ENCODE measurements around the gene GALNT10. TPM values are rescaled to one million over a fixed set of nuclear protein-coding genes. Genes with fewer than 3 reads are reported as not detected.
A peak's percentile ranks its signal among the peaks of the same experiment; 100 is the strongest.

Gene GALNT10
- polyA plus RNA-seq, 2 of the 4 experiments (the other 2 are of a cell fraction) = 110 to 156 TPM

DNA sequence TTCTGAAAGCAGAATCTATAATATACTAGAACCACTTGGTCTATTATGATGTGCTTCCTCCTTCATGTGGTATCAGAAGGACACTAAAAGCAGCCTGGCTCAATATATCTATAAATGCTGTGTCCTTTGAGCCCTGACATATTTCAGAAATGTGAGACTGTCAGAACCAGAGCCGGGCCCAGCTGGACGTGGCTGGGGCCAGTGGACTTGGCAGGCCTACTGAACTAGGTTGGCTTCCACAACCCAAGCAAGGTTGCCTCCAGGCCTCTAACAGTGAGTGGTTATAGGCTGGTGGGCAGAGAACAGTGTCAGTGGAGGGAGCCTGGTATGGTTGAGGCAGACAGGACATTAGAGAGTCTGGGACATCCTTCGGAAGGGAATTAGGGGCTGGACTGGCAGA is 78.9 kb downstream of the GALNT10 start:
- whole genome bisulfite sequencing (ENCODE audit: missing lambda C conversion rate) = 98% methylated on average over 3 of the region's 3 CpGs
- no peak overlapping the region for H3K4me3 ChIP-seq
- H3K27ac ChIP-seq = no peak overlapping the region
- ATAC-seq (no peak), DNase-seq (ENCODE audit: low read depth in 1 of 2, low spot score in 1 of 2) (no peak), FAIRE-seq (no peak)
- ChIA-PET POLR2A (no interaction called here), CTCF (interaction anchor here (1.4 kb wide), 2 partner anchors 70 to 136 kb away, joined by 3 to 5 read pairs; no protein-coding TSS in a partner anchor)
- no peak overlapping the region for H3K4me2 ChIP-seq
- TF ChIP-seq PHF8 (IDR thresholded peaks at IDR 0.05; ENCODE audit: borderline replicate concordance, low read depth) (no peak), KDM1A (IDR thresholded peaks at IDR 0.05; ENCODE audit: low read depth) (no peak), RAD21 (conservative IDR thresholded peaks at IDR 0.05 in 1 of 2, IDR thresholded peaks at IDR 0.05 in 1 of 2) (no peak), CBX2 (IDR thresholded peaks at IDR 0.05; ENCODE audit: borderline replicate concordance, low read depth) (no peak), NR3C1 (IDR thresholded peaks at IDR 0.05) (no peak), NFE2L2 (conservative IDR thresholded peaks at IDR 0.05; ENCODE audit: low read length) (no peak), FOSL2 (IDR thresholded peaks at IDR 0.05) (no peak), FOSL2 (CRISPR knock-in tag; IDR thresholded peaks at IDR 0.05) (no peak), CHD4 (IDR thresholded peaks at IDR 0.05; ENCODE audit: borderline replicate concordance) (no peak)
- TF ChIP-seq, protein P1, sequence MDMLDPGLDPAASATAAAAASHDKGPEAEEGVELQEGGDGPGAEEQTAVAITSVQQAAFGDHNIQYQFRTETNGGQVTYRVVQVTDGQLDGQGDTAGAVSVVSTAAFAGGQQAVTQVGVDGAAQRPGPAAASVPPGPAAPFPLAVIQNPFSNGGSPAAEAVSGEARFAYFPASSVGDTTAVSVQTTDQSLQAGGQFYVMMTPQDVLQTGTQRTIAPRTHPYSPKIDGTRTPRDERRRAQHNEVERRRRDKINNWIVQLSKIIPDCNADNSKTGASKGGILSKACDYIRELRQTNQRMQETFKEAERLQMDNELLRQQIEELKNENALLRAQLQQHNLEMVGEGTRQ (IDR thresholded peaks at IDR 0.05) = no peak
- TF ChIP-seq, protein P2, sequence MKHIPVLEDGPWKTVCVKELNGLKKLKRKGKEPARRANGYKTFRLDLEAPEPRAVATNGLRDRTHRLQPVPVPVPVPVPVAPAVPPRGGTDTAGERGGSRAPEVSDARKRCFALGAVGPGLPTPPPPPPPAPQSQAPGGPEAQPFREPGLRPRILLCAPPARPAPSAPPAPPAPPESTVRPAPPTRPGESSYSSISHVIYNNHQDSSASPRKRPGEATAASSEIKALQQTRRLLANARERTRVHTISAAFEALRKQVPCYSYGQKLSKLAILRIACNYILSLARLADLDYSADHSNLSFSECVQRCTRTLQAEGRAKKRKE (CRISPR knock-in tag; IDR thresholded peaks at IDR 0.05; ENCODE audit: low read depth) = no peak
- TF ChIP-seq, protein P3, sequence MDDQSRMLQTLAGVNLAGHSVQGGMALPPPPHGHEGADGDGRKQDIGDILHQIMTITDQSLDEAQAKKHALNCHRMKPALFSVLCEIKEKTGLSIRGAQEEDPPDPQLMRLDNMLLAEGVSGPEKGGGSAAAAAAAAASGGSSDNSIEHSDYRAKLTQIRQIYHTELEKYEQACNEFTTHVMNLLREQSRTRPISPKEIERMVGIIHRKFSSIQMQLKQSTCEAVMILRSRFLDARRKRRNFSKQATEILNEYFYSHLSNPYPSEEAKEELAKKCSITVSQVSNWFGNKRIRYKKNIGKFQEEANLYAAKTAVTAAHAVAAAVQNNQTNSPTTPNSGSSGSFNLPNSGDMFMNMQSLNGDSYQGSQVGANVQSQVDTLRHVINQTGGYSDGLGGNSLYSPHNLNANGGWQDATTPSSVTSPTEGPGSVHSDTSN (IDR thresholded peaks at IDR 0.05) = no peak
- TF ChIP-seq, protein P4, sequence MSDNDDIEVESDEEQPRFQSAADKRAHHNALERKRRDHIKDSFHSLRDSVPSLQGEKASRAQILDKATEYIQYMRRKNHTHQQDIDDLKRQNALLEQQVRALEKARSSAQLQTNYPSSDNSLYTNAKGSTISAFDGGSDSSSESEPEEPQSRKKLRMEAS (IDR thresholded peaks at IDR 0.05) = no peak
- peaks cover 60% of the 10 kb centered on the region for H3K4me1 ChIP-seq
- H3K9me3 ChIP-seq = no peaks in the 10 kb centered on the region

DNA sequence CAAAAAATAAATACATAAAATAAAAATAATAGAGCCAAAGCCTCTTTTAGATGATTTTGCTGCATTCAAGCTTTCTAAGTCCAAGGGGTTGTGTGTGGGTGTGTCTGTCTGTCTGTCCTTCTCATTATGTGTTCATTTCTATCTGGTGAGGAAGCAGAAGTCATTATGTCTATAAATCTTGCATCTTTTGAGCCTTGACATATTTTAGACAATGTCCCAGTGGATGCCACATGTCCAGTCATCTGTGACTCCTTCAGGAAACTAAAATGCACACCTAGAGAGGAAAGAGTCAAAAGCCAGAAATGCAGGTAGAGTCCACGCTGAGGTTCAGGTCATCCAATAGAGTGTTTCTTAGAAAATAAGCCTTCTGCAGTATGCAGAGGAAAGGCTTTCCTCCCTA is 80.9 kb downstream of the GALNT10 start:
- H3K27ac ChIP-seq = peak overlapping the region in 1 of 2 experiments; percentile 68; a peak in 1 of 6 replicates
- H3K9me3 ChIP-seq = no peaks in the 10 kb centered on the region
- peaks cover 71% of the 10 kb centered on the region for H3K4me1 ChIP-seq
- no peak for FAIRE-seq
- H3K4me2 ChIP-seq = no peak overlapping the region
- WGBS (ENCODE audit: missing lambda C conversion rate) = 92% methylated on average over 1 of the region's 1 CpG
- no peak for ATAC-seq
- no peak overlapping the region for H3K4me3 ChIP-seq
- CTCF ChIA-PET = no interaction called here
- POLR2A ChIA-PET = no interaction called here
- no peak for DNase-seq (ENCODE audit: low read depth in 1 of 2, low spot score in 1 of 2)
- TF ChIP-seq POLR2AphosphoS2 (conservative IDR thresholded peaks at IDR 0.05; ENCODE audit: low read length) (no peak), BHLHE40 (IDR thresholded peaks at IDR 0.05; ENCODE audit: low read depth, low read length) (no peak), JUNB (IDR thresholded peaks at IDR 0.05) (no peak), EP300 (IDR thresholded peaks at IDR 0.05) (no peak), KDM5A (IDR thresholded peaks at IDR 0.05) (no peak), CBX8 (IDR thresholded peaks at IDR 0.05) (no peak), RNF2 (IDR thresholded peaks at IDR 0.05; ENCODE audit: borderline replicate concordance, low read depth) (no peak), NR3C1 (IDR thresholded peaks at IDR 0.05) (no peak), FOSL2 (IDR thresholded peaks at IDR 0.05) (no peak), FOSL2 (CRISPR knock-in tag; IDR thresholded peaks at IDR 0.05) (no peak), EHMT2 (IDR thresholded peaks at IDR 0.05; ENCODE audit: low read depth) (no peak), CEBPB (IDR thresholded peaks at IDR 0.05) (no peak), POLR2A (IDR thresholded peaks at IDR 0.05; ENCODE audit: low read length) (no peak), HDAC2 (IDR thresholded peaks at IDR 0.05) (no peak)
- TF ChIP-seq, protein P5, sequence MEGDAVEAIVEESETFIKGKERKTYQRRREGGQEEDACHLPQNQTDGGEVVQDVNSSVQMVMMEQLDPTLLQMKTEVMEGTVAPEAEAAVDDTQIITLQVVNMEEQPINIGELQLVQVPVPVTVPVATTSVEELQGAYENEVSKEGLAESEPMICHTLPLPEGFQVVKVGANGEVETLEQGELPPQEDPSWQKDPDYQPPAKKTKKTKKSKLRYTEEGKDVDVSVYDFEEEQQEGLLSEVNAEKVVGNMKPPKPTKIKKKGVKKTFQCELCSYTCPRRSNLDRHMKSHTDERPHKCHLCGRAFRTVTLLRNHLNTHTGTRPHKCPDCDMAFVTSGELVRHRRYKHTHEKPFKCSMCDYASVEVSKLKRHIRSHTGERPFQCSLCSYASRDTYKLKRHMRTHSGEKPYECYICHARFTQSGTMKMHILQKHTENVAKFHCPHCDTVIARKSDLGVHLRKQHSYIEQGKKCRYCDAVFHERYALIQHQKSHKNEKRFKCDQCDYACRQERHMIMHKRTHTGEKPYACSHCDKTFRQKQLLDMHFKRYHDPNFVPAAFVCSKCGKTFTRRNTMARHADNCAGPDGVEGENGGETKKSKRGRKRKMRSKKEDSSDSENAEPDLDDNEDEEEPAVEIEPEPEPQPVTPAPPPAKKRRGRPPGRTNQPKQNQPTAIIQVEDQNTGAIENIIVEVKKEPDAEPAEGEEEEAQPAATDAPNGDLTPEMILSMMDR (IDR thresholded peaks at IDR 0.05) = no peak
- TF ChIP-seq, protein P6, sequence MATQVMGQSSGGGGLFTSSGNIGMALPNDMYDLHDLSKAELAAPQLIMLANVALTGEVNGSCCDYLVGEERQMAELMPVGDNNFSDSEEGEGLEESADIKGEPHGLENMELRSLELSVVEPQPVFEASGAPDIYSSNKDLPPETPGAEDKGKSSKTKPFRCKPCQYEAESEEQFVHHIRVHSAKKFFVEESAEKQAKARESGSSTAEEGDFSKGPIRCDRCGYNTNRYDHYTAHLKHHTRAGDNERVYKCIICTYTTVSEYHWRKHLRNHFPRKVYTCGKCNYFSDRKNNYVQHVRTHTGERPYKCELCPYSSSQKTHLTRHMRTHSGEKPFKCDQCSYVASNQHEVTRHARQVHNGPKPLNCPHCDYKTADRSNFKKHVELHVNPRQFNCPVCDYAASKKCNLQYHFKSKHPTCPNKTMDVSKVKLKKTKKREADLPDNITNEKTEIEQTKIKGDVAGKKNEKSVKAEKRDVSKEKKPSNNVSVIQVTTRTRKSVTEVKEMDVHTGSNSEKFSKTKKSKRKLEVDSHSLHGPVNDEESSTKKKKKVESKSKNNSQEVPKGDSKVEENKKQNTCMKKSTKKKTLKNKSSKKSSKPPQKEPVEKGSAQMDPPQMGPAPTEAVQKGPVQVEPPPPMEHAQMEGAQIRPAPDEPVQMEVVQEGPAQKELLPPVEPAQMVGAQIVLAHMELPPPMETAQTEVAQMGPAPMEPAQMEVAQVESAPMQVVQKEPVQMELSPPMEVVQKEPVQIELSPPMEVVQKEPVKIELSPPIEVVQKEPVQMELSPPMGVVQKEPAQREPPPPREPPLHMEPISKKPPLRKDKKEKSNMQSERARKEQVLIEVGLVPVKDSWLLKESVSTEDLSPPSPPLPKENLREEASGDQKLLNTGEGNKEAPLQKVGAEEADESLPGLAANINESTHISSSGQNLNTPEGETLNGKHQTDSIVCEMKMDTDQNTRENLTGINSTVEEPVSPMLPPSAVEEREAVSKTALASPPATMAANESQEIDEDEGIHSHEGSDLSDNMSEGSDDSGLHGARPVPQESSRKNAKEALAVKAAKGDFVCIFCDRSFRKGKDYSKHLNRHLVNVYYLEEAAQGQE (IDR thresholded peaks at IDR 0.05) = no peak
- TF ChIP-seq, protein P7, sequence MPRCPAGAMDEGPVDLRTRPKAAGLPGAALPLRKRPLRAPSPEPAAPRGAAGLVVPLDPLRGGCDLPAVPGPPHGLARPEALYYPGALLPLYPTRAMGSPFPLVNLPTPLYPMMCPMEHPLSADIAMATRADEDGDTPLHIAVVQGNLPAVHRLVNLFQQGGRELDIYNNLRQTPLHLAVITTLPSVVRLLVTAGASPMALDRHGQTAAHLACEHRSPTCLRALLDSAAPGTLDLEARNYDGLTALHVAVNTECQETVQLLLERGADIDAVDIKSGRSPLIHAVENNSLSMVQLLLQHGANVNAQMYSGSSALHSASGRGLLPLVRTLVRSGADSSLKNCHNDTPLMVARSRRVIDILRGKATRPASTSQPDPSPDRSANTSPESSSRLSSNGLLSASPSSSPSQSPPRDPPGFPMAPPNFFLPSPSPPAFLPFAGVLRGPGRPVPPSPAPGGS (IDR thresholded peaks at IDR 0.05) = no peak
- TF ChIP-seq, protein P3 (IDR thresholded peaks at IDR 0.05) = no peak
- TF ChIP-seq, protein P4 (IDR thresholded peaks at IDR 0.05) = no peak
